IPS DF 4.7 (cell line): Measurements from ENCODE around the gene NUDT14.

ENCODE experiments used
- DNase-seq: peaks from one replicate; pipeline ENCODE4 v3.0.0-alpha.2; 2013; ENCODE audit warnings: low spot score; ENCODE audit errors: extremely low read depth

Gene NUDT14

GRCh38 chr14:105159344-105159743 lies 21.8 kb downstream of the NUDT14 start:
- no peak for DNase-seq

- no peak for DNase-seq
These were observed 22.3 kb downstream of the NUDT14 start for GRCh38 chr14:105158794-105159193.

GRCh38 chr14:105157872-105158271 lies 23.2 kb downstream of the NUDT14 start:
- DNase-seq = no peak

- DNase-seq = no peak
These were observed 24.4 kb downstream of the NUDT14 start for GRCh38 chr14:105156414-105157375.

GRCh38 chr14:105155681-105156413 lies 25.3 kb downstream of the NUDT14 start:
- no peak for DNase-seq

- DNase-seq = no peak
These were observed 26.0 kb downstream of the NUDT14 start for GRCh38 chr14:105155071-105155651.

GRCh38 chr14:105154476-105154871 lies 26.6 kb downstream of the NUDT14 start:
- DNase-seq = no peak

GRCh38 chr14:105153739-105154475 lies 27.2 kb downstream of the NUDT14 start:
- no peak for DNase-seq

GRCh38 chr14:105153331-105153731 lies 27.8 kb downstream of the NUDT14 start:
- no peak for DNase-seq

GRCh38 chr14:105152794-105153241 lies 28.3 kb downstream of the NUDT14 start:
- DNase-seq = no peak

GRCh38 chr14:105151838-105152793 lies 29.0 kb downstream of the NUDT14 start:
- no peak for DNase-seq

- no peak for DNase-seq
These were observed 29.9 kb downstream of the NUDT14 start for GRCh38 chr14:105151084-105151837.

- no peak for DNase-seq
These were observed 30.6 kb downstream of the NUDT14 start for GRCh38 chr14:105150368-105151083.

- no peak for DNase-seq
These were observed 31.1 kb downstream of the NUDT14 start for GRCh38 chr14:105150026-105150367.

GRCh38 chr14:105149146-105149781 lies 31.8 kb downstream of the NUDT14 start:
- no peak for DNase-seq

GRCh38 chr14:105148604-105149145 lies 32.4 kb downstream of the NUDT14 start:
- DNase-seq = no peak

- DNase-seq = no peak
These were observed 33.2 kb downstream of the NUDT14 start for GRCh38 chr14:105147671-105148603.
